WTC11 (cell line): Measurements from ENCODE around the gene APOL6. TPM values are rescaled to one million over a fixed set of nuclear protein-coding genes. Genes with fewer than 3 reads are reported as not detected.

ENCODE experiments used
- ATAC-seq: fragments of 200-7000 bp; cut with Tn5 transposase; 2 replicates; pipeline ENCODE4 v1.10.0; 2021; ENCODE audit warnings: mild to moderate bottlenecking, moderate library complexity
- CTCF ChIA-PET: fragments of 300-600 bp; sonication (Branson Sonifier 250); formaldehyde crosslinking; loops from one replicate; lab custom pipeline; 2021; ENCODE audit warnings: antibody characterized with exemption; lab: Charles Lee
- POLR2A ChIA-PET: fragments of 350-600 bp; sonication (Branson Sonifier 250); formaldehyde crosslinking; loops from one replicate; lab custom pipeline; 2021; ENCODE audit warnings: antibody characterized with exemption; lab: Charles Lee
- DNase-seq: peaks from one replicate; pipeline ENCODE4 v3.0.0; 2021; ENCODE audit warnings: low spot score
- H3K27ac Mint-ChIP-seq: 2 replicates; pipeline ENCODE4 v1.8.0; 2021; ENCODE audit warnings: mixed read lengths
- H3K27me3 Mint-ChIP-seq: 2 replicates; pipeline ENCODE4 v1.8.0; 2021; ENCODE audit warnings: low read depth, mild to moderate bottlenecking, moderate library complexity, mixed read lengths
- H3K36me3 Mint-ChIP-seq: 2 replicates; pipeline ENCODE4 v1.8.0; 2021; ENCODE audit warnings: mixed read lengths
- H3K4me1 Mint-ChIP-seq: 2 replicates; pipeline ENCODE4 v1.8.0; 2022; ENCODE audit warnings: mixed read lengths
- H3K4me3 Mint-ChIP-seq: 2 replicates; pipeline ENCODE4 v1.8.0; 2021; ENCODE audit warnings: mild to moderate bottlenecking, moderate library complexity, mixed read lengths
- H3K9me3 Mint-ChIP-seq: 2 replicates; pipeline ENCODE4 v1.8.0; 2021; ENCODE audit warnings: mixed read lengths
- ATF1 ChIP-seq: sonication (generic); formaldehyde crosslinking; IDR thresholded peaks from 2 replicates; pipeline ENCODE4 v1.8.1; 2023; ENCODE audit warnings: mild to moderate bottlenecking, moderate library complexity, missing genetic modification reagents
- FOXK1 ChIP-seq: sonication (generic); formaldehyde crosslinking; IDR thresholded peaks from 2 replicates; pipeline ENCODE4 v1.8.0; 2022; ENCODE audit warnings: mild to moderate bottlenecking, moderate library complexity, missing genetic modification reagents
- NR3C1 ChIP-seq: sonication (generic); formaldehyde crosslinking; conservative IDR thresholded peaks from 2 replicates; pipeline ENCODE4 v1.8.1; 2023; ENCODE audit warnings: low read depth, mild to moderate bottlenecking, missing genetic modification reagents
- RELA ChIP-seq: sonication (generic); formaldehyde crosslinking; IDR thresholded peaks from 2 replicates; pipeline ENCODE4 v1.8.1; 2022; ENCODE audit warnings: missing genetic modification reagents, mild to moderate bottlenecking, borderline replicate concordance
- SMAD3 ChIP-seq: sonication (generic); formaldehyde crosslinking; IDR thresholded peaks from 2 replicates; pipeline ENCODE4 v1.8.0; 2022; ENCODE audit warnings: missing genetic modification reagents, mild to moderate bottlenecking, borderline replicate concordance
- TEAD1 ChIP-seq: sonication (generic); formaldehyde crosslinking; IDR thresholded peaks from 2 replicates; pipeline ENCODE4 v1.8.0; 2022; ENCODE audit warnings: mild to moderate bottlenecking, missing genetic modification reagents
- ZNF219 ChIP-seq: sonication (generic); formaldehyde crosslinking; IDR thresholded peaks from 2 replicates; pipeline ENCODE4 v1.8.0; 2023; ENCODE audit warnings: missing genetic modification reagents, mild to moderate bottlenecking, borderline replicate concordance
- total RNA-seq: library from RNA; stranded (reverse); gene quantifications from 3 replicates; pipeline ENCODE4 v1.2.3, GENCODE V29; 2021
- TF ChIP-seq, protein P1 (sequence below): fragments of 200-600 bp; IDR thresholded peaks from 2 replicates; pipeline ENCODE4 v1.8.0; 2022; ENCODE audit warnings: antibody characterized with exemption
- TF ChIP-seq, protein P2 (sequence below): sonication (generic); formaldehyde crosslinking; IDR thresholded peaks from 2 replicates; pipeline ENCODE4 v1.8.1; 2023; ENCODE audit warnings: mild to moderate bottlenecking, missing genetic modification reagents, borderline replicate concordance
- TF ChIP-seq, protein P3 (sequence below): fragments of 250-450 bp; sonication (Bioruptor Pico); IDR thresholded peaks from 2 replicates; pipeline ENCODE4 v1.9.0; 2021; ENCODE audit warnings: mild to moderate bottlenecking, borderline replicate concordance
- TF ChIP-seq, protein P4 (sequence below): fragments of 250-450 bp; sonication (Bioruptor Pico); IDR thresholded peaks from 2 replicates; pipeline ENCODE4 v1.9.0; 2021; ENCODE audit warnings: moderate library complexity, mild to moderate bottlenecking, inconsistent platforms, borderline replicate concordance

Gene APOL6
- total RNA-seq, 1 experiment from 2014 or later, result 0.17 TPM

DNA sequence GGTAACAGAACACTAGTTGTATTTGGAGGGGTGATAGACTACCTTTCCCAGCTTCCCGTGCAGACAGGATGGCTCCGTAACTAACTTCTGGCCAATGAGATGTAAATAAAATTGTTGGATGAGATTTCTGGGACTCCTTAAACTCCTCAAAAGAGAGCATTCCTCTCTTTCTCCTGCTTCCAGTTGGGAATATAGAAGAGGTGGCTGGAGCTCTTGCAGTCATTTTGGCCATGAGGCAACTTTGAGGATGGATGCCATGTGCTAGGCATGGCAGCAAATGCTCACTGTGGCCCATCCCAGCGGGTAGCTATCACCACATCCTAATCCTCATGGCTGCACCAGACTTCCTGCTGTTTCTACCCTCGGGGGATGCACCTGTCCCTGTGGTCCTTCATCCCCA lies 38.5 kb upstream of the APOL6 start (continued):
- TF ChIP-seq, protein P1, sequence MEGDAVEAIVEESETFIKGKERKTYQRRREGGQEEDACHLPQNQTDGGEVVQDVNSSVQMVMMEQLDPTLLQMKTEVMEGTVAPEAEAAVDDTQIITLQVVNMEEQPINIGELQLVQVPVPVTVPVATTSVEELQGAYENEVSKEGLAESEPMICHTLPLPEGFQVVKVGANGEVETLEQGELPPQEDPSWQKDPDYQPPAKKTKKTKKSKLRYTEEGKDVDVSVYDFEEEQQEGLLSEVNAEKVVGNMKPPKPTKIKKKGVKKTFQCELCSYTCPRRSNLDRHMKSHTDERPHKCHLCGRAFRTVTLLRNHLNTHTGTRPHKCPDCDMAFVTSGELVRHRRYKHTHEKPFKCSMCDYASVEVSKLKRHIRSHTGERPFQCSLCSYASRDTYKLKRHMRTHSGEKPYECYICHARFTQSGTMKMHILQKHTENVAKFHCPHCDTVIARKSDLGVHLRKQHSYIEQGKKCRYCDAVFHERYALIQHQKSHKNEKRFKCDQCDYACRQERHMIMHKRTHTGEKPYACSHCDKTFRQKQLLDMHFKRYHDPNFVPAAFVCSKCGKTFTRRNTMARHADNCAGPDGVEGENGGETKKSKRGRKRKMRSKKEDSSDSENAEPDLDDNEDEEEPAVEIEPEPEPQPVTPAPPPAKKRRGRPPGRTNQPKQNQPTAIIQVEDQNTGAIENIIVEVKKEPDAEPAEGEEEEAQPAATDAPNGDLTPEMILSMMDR, result no peak
- no peak for TF ChIP-seq FOXK1
- TF ChIP-seq, protein P2, sequence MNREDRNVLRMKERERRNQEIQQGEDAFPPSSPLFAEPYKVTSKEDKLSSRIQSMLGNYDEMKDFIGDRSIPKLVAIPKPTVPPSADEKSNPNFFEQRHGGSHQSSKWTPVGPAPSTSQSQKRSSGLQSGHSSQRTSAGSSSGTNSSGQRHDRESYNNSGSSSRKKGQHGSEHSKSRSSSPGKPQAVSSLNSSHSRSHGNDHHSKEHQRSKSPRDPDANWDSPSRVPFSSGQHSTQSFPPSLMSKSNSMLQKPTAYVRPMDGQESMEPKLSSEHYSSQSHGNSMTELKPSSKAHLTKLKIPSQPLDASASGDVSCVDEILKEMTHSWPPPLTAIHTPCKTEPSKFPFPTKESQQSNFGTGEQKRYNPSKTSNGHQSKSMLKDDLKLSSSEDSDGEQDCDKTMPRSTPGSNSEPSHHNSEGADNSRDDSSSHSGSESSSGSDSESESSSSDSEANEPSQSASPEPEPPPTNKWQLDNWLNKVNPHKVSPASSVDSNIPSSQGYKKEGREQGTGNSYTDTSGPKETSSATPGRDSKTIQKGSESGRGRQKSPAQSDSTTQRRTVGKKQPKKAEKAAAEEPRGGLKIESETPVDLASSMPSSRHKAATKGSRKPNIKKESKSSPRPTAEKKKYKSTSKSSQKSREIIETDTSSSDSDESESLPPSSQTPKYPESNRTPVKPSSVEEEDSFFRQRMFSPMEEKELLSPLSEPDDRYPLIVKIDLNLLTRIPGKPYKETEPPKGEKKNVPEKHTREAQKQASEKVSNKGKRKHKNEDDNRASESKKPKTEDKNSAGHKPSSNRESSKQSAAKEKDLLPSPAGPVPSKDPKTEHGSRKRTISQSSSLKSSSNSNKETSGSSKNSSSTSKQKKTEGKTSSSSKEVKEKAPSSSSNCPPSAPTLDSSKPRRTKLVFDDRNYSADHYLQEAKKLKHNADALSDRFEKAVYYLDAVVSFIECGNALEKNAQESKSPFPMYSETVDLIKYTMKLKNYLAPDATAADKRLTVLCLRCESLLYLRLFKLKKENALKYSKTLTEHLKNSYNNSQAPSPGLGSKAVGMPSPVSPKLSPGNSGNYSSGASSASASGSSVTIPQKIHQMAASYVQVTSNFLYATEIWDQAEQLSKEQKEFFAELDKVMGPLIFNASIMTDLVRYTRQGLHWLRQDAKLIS (CRISPR knock-in tag), result no peak

DNA sequence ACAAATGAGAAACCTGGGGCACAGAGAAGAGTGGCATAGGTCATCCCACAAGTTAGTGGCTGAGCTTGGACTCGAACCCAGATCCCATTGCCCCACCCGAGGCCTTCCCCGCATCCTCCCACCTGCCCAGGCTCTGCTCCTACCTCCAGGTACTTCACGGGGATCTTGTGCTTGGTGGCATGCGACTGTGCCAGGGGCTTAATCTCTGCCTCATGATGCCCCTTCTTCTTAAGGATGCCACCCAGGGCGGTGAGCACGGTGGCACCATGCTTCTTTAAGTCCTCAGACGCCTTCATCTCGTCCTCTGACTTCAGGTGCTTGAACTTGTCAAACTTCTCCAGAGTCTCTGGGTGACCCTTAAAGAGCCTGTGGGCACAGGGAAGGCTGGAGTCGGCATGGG lies 37.5 kb upstream of the APOL6 start:
- no peaks in the 10 kb centered on the region for H3K4me1 Mint-ChIP-seq
- no peak for TF ChIP-seq ZNF219 (CRISPR knock-in tag)
- TF ChIP-seq, protein P3, sequence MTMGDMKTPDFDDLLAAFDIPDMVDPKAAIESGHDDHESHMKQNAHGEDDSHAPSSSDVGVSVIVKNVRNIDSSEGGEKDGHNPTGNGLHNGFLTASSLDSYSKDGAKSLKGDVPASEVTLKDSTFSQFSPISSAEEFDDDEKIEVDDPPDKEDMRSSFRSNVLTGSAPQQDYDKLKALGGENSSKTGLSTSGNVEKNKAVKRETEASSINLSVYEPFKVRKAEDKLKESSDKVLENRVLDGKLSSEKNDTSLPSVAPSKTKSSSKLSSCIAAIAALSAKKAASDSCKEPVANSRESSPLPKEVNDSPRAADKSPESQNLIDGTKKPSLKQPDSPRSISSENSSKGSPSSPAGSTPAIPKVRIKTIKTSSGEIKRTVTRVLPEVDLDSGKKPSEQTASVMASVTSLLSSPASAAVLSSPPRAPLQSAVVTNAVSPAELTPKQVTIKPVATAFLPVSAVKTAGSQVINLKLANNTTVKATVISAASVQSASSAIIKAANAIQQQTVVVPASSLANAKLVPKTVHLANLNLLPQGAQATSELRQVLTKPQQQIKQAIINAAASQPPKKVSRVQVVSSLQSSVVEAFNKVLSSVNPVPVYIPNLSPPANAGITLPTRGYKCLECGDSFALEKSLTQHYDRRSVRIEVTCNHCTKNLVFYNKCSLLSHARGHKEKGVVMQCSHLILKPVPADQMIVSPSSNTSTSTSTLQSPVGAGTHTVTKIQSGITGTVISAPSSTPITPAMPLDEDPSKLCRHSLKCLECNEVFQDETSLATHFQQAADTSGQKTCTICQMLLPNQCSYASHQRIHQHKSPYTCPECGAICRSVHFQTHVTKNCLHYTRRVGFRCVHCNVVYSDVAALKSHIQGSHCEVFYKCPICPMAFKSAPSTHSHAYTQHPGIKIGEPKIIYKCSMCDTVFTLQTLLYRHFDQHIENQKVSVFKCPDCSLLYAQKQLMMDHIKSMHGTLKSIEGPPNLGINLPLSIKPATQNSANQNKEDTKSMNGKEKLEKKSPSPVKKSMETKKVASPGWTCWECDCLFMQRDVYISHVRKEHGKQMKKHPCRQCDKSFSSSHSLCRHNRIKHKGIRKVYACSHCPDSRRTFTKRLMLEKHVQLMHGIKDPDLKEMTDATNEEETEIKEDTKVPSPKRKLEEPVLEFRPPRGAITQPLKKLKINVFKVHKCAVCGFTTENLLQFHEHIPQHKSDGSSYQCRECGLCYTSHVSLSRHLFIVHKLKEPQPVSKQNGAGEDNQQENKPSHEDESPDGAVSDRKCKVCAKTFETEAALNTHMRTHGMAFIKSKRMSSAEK (CRISPR knock-in tag), result no peak
- TF ChIP-seq TEAD1 (CRISPR knock-in tag), result no peak
- no peak for TF ChIP-seq RELA (CRISPR knock-in tag)
- TF ChIP-seq SMAD3 (CRISPR knock-in tag), result no peak
- H3K9me3 Mint-ChIP-seq, result no peaks in the 10 kb centered on the region
- H3K27ac Mint-ChIP-seq, result no peak overlapping the region
- peaks cover 4% of the 10 kb centered on the region; the same call in 1 of the 2 replicates for H3K27me3 Mint-ChIP-seq
- no peak overlapping the region for H3K4me3 Mint-ChIP-seq
- no peaks in the 10 kb centered on the region for H3K36me3 Mint-ChIP-seq
- ATAC-seq (no peak), DNase-seq (no peak)
- ChIA-PET CTCF (no interaction called here), POLR2A (no interaction called here)

DNA sequence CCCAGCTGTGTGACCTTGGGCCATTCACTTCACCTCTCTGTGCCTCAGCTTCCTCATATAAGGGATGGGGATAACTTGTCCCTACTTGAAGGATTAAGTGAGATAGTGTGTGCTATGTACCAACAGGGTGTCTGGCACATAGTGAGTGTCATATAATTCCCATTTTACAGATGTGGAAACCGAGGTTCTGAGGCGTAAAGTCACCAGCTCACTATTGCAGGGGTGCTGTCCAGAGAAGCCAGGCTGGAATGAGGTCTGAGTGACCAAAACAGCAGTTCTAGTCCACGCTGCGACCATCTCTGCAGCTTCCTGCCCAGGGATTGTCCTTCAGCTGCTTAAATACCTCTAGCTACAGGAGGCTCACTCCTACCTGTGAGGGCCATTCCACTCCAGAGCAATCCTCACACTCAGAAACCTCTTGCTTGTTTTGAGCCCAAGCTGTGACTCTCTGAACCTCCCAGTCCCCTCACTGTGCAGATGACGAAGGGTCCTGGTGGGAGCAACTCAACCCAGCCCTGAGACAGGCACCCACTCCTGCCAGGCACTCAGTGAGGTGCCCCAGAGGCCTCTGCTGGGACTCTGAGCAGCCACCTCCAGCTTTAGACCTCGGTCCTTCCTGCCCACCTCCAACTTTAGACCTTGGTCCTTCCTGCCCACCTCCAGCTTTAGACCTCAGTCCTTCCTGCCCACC lies 36.9 kb upstream of the APOL6 start:
- Mint-ChIP-seq H3K36me3 (no peaks in the 10 kb centered on the region), H3K4me3 (no peak overlapping the region), H3K27me3 (peaks cover 4% of the 10 kb centered on the region; the same call in 1 of the 2 replicates), H3K27ac (no peak overlapping the region), H3K4me1 (no peaks in the 10 kb centered on the region), H3K9me3 (no peaks in the 10 kb centered on the region)
- no peak for DNase-seq
- ChIA-PET CTCF (interaction anchor here (1.0 to 1.3 kb wide), 2 partner anchors 9 to 20 kb away, joined by 3 to 4 read pairs; no protein-coding TSS in a partner anchor), POLR2A (no interaction called here)
- TF ChIP-seq NR3C1 (no peak), ATF1 (CRISPR knock-in tag) (no peak)
- TF ChIP-seq, protein P4, sequence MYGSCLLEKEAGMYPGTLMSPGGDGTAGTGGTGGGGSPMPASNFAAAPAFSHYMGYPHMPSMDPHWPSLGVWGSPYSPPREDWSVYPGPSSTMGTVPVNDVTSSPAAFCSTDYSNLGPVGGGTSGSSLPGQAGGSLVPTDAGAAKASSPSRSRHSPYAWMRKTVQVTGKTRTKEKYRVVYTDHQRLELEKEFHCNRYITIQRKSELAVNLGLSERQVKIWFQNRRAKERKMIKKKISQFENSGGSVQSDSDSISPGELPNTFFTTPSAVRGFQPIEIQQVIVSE (CRISPR knock-in tag), result no peak
- no peak for ATAC-seq
